GM08714 (cell line): Measurements from ENCODE around the gene RGSL1.
"Not testable (repeated sequence)": the region's sequence is repeated elsewhere in the genome, so short reads cannot be mapped to it uniquely, and the experiment has no call there.

Experiments used
- H3K4me3 ChIP-seq: fragments of 200-500 bp; sonication (Bioruptor generic); 2 replicates; pipeline ENCODE4 v1.5.1; 2014; ENCODE audit warnings: mild to moderate bottlenecking, low read length, inconsistent platforms
- ZNF274 ChIP-seq: IDR thresholded peaks from 2 replicates; pipeline ENCODE4 v1.6.1; 2012; ENCODE audit warnings: mild to moderate bottlenecking, low read depth, low read length

RGSL1 gene

DNA sequence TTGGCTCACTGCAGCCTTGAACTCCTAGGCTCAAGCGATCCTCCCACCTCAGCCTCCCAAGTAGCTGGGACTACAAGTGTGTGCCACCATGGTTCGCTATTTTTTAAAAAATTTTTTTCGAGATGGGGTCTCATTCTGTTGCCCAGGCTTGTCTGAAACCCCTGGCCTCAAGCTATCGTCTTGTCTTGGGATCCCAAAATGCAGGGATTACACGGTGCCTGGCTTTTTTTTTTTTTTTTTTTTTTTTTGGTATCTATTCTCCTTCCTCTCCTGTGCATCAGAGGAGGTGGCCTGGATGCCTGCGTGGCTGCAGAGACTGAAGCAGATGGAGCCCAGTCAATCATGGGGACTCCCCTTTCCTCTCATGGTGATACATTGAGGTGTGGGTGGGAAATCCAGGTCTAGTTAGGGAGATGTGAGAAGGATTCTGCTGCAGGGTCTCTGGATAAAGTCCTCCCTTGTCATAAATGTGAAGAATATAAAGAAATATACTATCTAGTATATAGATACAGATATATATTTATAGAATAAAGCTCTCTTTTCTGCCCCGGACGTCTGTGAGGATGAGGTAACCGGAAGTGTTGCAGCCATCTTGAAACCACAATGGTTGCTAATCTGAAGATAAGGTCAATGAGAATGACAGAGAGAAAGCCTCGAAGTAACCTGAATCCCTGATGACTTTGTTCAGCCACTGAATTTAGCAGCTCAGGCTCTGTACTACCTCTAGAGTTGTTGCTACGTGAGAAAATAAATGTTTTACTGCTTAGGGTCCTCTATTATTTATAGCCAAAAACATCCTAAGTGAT is 19.5 kb upstream of the RGSL1 start:
- no peak for TF ChIP-seq ZNF274
- no peak overlapping the region for H3K4me3 ChIP-seq

DNA sequence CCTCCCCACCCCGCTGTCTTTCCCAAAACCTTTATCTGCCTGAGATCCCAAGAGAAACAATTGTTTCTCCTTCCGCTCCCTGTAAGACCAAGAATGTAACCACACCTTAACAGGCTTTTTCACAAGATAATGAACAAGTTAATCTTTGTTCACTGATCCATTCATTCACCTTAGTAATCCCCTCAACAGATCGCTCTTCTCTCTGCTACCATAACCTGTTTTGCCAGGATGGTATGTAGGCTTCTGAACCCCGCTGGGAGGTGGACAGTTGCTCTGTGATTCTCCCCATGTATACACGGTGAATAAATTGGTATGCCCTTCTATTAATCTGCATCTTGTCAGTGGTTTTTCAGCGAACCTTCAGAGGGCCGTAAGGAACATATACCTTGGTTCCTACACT is 18.7 kb upstream of the RGSL1 start:
- TF ChIP-seq ZNF274 = no peak
- no peak overlapping the region for H3K4me3 ChIP-seq

DNA sequence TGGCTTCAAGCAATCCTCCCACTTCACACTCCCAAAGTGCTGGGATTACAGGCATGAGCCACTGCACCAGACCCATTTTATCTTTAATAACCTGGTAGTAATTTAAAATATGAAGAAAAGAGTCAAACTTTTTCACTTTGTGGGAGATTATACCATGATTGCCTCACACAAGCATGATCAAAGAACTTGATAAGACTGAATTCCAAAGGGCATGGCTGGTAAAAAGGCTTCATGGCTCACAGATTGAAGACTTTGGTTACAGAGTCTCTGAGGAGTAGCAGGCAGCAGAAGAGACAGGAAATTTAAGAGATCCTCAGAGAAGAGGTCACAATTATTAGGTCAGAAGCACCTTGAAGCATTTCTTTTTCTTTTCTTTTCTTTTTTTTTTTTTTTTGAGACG is 16.4 kb upstream of the RGSL1 start:
- no peak for TF ChIP-seq ZNF274

DNA sequence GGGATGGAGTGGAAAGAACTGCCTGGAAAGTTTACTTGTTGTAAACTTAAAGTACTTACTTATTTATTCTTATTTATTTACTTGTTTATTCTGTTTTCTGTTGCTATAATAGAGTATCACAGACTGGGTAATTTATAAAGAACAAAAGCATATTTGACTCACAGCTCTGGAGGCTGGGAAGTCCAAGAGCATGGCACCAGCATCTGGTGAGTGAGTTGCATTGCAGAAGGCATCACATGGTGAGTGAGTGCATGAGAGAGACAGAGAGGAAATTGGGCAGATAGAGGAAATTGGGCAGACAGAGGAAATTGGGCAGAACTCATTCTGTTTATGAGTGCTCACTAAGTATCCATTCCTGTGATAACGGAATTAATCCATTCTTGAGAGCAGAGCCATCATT is 11.6 kb upstream of the RGSL1 start:
- TF ChIP-seq ZNF274 = no peak
- no peak overlapping the region for H3K4me3 ChIP-seq

More for the DNA sequence above, 16.4 kb upstream of the RGSL1 start:
- no peak overlapping the region for H3K4me3 ChIP-seq

DNA sequence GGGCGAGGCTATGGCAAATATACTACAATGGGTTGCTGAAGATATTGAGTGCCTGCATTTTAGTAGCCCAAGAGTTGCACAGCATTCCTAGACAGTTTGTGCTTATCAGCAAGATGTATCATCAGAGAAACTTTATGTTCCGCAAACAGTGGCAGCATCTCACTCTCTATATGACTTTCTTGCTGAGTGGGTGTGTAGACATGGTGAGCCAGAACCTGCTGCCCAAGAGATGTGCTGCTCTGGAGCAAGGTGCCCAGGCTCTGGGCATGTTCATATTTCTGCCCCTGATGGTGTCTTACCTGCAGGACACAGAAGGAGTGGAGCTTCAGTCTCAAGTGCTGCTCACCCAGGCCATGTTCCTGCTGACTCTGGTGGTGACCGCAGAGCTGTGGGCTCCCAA is 8.2 kb upstream of the RGSL1 start:
- no peak overlapping the region for H3K4me3 ChIP-seq
- no peak for TF ChIP-seq ZNF274

DNA sequence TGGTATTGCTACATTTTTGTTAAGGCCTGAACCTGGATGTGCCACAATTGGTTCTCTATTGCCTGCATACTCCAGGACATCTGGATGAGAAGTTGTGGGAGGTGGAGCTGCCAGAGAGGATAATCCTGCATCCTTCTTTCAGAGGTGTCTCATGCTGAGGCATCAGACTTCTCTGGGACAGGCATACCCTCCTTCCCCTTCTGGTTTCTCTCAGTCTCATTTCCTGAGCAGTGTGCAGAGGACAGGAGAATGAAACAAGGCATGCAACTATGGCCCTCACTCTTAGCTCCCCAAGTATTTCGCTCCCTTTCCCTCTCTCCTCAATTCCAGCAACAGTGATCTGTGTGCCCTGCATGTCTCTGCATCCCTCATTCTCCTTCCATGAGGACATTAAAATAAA is 7.6 kb upstream of the RGSL1 start:
- no peak overlapping the region for H3K4me3 ChIP-seq
- TF ChIP-seq ZNF274 = no peak

DNA sequence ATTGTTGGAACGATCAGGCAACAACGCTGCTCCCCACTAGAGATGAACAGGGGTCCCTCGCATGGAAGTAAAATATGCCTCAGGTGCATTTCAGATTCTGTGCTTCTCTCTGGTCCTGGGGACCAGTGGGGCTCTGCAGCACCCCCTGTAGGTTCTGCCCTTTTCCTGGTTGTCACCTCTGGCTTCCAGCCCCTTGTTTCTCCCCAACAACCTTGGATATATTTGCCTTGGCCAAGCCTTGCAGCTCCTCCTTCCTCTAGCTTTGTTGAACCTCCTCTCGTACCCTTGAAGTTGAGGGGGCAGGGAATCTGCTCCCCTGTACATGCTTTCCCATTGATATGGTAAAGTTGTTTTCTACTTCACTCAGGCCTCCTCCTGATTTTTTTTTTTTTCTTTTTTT is 5.4 kb upstream of the RGSL1 start:
- no peak for TF ChIP-seq ZNF274

DNA sequence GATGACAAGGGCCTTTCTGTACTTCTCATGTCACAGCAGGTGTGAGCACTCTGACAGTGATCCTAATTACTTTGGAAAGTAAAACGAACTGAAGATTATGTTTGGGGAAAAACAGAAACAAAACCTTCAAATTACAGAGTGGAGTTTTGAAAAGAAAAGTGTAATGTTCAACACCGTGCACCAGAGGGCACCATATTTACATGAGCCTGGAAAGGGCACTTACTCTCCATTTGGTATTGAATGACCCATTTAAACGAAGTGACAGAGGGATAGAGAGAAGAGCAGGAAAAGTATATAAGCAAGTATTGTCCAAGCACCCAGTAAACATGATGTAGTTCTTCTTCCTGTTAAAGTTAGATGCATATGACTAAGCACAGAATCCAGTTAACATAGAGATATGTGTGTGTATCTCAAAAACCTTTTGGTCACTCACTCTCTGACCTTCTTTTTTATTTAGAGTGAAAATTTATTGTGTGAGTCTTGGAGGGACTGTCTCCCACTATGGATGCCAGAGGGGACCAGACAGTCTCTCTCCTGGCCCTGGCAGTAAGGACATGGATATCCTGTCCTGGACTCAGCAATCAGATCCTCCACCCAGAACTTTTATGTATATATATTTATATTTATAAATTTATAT is 3.8 kb upstream of the RGSL1 start:
- H3K4me3 ChIP-seq = no peak overlapping the region
- TF ChIP-seq ZNF274 = no peak

More for the DNA sequence above, 5.4 kb upstream of the RGSL1 start:
- no peak overlapping the region for H3K4me3 ChIP-seq

DNA sequence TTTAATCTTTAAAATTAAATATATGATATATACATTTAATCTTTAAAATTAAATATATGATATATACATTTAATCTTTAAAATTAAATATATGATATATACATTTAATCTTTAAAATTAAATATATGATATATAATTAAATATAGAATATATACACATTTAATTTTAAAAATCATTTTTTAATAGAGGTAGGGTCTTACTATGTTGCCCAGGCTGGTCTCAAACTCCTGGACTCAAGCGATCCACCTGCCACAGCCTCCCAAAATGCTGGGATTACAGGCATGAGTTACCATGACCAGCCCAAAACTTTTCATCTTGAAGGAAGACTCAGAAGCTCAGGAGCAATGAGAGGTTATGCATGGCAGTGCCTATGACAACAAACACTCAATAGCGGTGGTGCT is 2.8 kb upstream of the RGSL1 start:
- not testable (repeated sequence) for H3K4me3 ChIP-seq

DNA sequence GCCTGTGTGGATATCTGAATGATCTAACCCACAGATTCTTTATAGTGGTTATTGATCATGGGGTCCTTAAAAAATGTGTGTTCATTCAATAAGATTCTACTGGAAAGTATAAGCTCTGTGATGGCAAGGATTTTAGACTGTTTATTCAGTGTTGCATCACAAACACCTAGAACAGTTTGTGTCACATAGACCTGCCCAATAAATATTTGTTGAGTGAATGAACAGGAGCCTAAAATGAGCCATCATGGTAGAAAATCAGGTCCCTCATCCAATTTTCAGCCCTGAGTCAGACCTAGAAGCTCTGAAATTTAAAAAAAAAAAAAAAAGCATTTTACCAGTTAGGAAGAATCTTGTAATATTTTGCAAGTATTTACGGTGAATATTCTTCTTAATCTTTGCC is 2.3 kb upstream of the RGSL1 start:
- no peak overlapping the region for H3K4me3 ChIP-seq
- no peak for TF ChIP-seq ZNF274

DNA sequence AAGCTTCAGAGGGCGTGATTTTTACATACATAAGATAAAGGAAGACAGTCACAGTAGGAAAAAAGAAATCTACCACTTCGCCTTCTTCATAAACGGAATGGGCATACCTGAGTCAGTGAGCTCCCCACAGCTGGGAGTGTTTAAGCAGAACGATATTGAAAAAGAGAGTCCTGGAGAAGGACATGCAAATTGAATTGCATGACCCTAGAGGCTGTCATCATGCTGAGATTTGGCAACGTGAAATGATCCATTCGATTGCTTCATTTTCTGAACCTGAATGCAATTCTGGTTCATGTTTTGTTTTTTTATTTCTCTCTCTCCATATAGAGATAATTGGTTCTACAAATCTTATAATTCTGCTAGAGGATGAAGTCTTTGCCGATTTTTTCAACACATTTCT is 3.7 kb downstream of the RGSL1 start:
- no peak for TF ChIP-seq ZNF274
- no peak overlapping the region for H3K4me3 ChIP-seq

DNA sequence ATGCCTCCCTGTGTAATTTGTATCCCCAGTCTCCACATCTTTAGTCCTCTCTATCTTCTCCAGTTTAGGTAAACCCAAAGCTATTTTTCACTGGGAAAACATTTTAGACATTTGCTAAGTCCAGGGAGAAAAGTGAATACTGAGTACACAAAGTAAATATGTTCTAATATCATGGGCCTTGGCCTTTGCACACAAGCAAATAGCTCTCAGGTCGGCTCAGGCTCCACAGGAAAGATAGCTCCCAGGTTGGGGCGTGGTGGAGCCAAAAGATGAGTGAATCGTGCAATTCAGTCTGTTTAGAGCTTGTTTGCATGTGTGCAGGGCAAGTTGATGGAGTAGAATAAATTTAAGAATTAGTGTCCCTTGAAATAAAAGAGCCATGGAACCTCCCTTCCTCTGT is 7.9 kb downstream of the RGSL1 start:
- no peak overlapping the region for H3K4me3 ChIP-seq
- no peak for TF ChIP-seq ZNF274

DNA sequence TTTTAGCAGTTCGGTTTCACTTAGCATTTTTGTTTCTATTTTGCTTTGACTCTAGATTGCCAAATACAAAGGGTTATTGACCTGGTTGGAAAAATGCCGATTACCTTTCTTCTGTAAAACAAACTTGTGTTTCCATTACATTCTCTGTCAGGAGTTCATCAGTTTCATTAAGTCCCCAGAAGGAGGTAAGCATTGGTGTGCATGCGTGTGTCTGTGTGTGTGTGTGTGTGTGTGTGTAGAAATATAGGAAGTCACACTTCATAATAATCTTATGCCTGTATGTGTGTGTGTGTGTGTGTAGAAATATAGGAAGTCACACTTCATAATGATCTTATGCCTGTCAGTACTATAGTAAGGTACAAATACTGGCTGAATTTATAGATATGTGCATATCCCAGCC is 10.0 kb downstream of the RGSL1 start:
- H3K4me3 ChIP-seq = no peak overlapping the region
- no peak for TF ChIP-seq ZNF274

DNA sequence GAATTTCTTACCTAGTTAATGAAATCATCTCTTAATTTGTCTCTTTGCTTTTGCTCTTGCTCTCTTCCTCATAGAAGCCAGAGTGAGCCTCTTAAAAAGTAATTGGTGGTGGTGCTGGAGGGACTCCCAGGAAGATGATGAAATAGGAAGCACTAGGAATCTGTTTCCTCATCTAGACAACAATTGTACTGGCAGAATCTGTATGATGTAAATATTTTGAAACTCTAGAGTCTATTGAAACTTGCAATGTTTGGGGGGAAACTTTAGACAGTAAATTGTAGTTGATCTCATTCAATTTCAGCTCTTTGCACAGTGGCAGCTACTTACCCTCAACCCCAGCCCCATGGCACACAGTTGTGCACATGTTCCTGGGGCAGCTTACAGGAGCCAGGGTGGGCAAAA is 10.6 kb downstream of the RGSL1 start:
- no peak for TF ChIP-seq ZNF274

DNA sequence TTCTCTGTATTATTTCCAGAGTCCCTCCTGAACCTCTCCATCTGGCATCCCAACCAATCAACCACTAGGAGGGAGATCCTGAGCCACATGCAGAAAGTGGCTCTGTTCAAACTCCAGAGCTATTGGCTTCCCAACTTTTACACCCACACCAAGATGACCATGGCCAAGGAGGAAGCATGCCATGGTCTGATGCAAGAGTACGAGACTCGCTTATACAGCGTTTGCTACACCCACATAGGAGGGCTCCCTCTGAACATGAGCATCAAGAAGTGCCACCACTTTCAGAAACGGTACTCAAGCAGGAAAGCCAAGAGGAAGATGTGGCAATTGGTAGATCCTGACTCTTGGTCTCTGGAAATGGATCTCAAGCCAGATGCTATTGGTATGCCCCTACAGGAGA is 23.6 kb downstream of the RGSL1 start:
- H3K4me3 ChIP-seq = no peak overlapping the region
- no peak for TF ChIP-seq ZNF274

More for the DNA sequence above, 10.6 kb downstream of the RGSL1 start:
- no peak overlapping the region for H3K4me3 ChIP-seq
